Adrenal gland (tissue), 12 donors: ENCODE measurements around the gene TOR2A. TPM values are rescaled to one million over a fixed set of nuclear protein-coding genes. Genes with fewer than 3 reads are reported as not detected.

Source experiments
- DNase-seq, 7 donors: peaks; one replicate each; pipeline ENCODE4 v3.0.0-alpha.2; 2019 to 2020
- H3K27ac ChIP-seq, 5 donors: fragments of 200-600 bp; sonication (generic) in 4 of 5; 1 replicate in 3 of 5; 2 replicates in 2 of 5; pipeline versions ENCODE4 v1.5.1 to v1.8.0; 2016 to 2020; ENCODE audit warnings: mild to moderate bottlenecking in 1 of 5
- H3K27me3 ChIP-seq: fragments of 200-600 bp; 2 replicates; pipeline ENCODE4 v1.8.0; 2021
- H3K36me3 ChIP-seq, 2 donors: fragments of 200-600 bp; replicated peaks in 1 of 2; 1 replicate in 1 of 2; 2 replicates in 1 of 2; pipeline versions ENCODE4 v1.5.1 to v1.8.0; 2018 to 2022
- H3K4me1 ChIP-seq, 2 donors: fragments of 200-600 bp; replicated peaks in 1 of 2; 1 replicate in 1 of 2; 2 replicates in 1 of 2; pipeline versions ENCODE4 v1.5.1 to v1.8.0; 2018 to 2021
- H3K4me3 ChIP-seq, 4 donors: fragments of 200-600 bp; sonication (generic) in 3 of 4; one replicate each; pipeline ENCODE4 v1.5.1; 2016 to 2018
- H3K9me3 ChIP-seq, 3 donors: fragments of 200-600 bp; sonication (generic) in 1 of 3; replicated peaks in 1 of 3; 1 replicate in 2 of 3; 2 replicates in 1 of 3; pipeline versions ENCODE4 v1.5.1 to v1.8.0; 2016 to 2021
- POLR2A ChIP-seq, 2 donors: fragments of 450-650 bp; IDR thresholded peaks; one replicate each; pipeline ENCODE4 v1.6.1; 2017; ENCODE audit warnings: antibody characterized with exemption in 2 of 2, mild to moderate bottlenecking in 2 of 2, moderate library complexity in 1 of 2
- WGBS, 4 donors: extraction: QIAGEN DNeasy Blood & Tissue Kit in 2 of 4; methylation state at CpG; one replicate each; pipeline versions ENCODE4 v1.1.5 to v1.1.7; 2013 to 2017; 5-methylcytosine and 5-hydroxymethylcytosine counted together
- intact Hi-C, 2 donors: fragments of 100-400 bp; cut with DNase I; formaldehyde crosslinking; loops; one replicate each; pipeline versions ENCODE4 v1.14.1 to v1.15.0; 2022 to 2023
- polyA plus RNA-seq, 3 donors: library from polyadenylated mRNA; stranded (reverse); fragments of 200-250 nt in 2 of 3; fragments of 350-450 nt in 1 of 3; fragmentation: Illumina TruSeq in 1 of 3; extraction: RNeasy Lipid Tissue Mini Kit (QIAGEN cat#74804) in 1 of 3; gene quantifications; one replicate each; pipeline ENCODE4 v1.2.3, GENCODE V29; 2013 to 2014
- total RNA-seq, 9 donors: library from RNA; depleted of rRNA in 4 of 9; stranded (reverse); fragments of >200 nt in 4 of 9; fragments of 120-200 nt in 1 of 9; fragmentation: NEBNext Ultra II Directional in 1 of 9; extraction: Animal tissue kit (Norgen Biotek cat#: 25700) in 1 of 9; gene quantifications; one replicate each; pipeline versions ENCODE4 v1.1.0 to v1.2.4, GENCODE V29; 2013 to 2023
- TF ChIP-seq, protein P1 (sequence below), 6 experiments: fragments of 450-650 bp in 4 of 6; fragments of 200-600 bp in 2 of 6; sonication (generic) in 1 of 6; IDR thresholded peaks; 1 replicate in 5 of 6; 2 replicates in 1 of 6; pipeline versions ENCODE4 v1.5.1 to v1.8.0; 2016 to 2021; ENCODE audit warnings: antibody characterized with exemption in 6 of 6, mild to moderate bottlenecking in 2 of 6, moderate library complexity in 1 of 6
- donor health status: healthy with polysubstance abuse.
- donor health status: Bipolar disorder and iron deficiency.
- donor health status: DM: yes; HTN: yes; CAD: no.
- donor health status: DM: no; HTN: no; CAD: no.
- donor health status: DM: no; HTN: no; CAD: no.
- donor health status: DM: yes; HTN: yes; CAD: no.

TOR2A gene
- total and polyA plus RNA-seq, 12 donors, result 4.3 to 30.6 (median 16.3) TPM

DNA sequence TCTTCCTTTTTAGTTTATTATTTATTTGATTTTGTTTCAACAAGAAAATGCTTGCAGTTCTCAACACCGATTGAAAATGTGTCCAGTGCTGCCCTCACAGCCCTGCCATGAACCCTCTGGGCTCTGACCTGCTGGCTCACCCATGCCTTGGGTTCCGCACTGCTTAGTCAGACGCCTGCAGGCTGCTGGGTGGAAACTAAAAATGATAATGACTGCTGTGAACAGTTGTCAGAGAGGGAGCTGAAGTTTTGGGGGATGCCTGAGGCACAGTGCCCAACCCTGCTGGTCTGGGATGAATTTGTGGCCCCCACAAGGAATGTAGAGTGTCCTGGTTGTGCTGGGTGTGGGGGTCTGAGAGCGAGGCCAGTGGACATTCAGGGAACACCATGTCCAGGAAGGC lies 50.5 kb downstream of the TOR2A start:
- DNase-seq, result no peak
- Histone ChIP-seq H3K4me1 (peaks cover 7 to 13% of the 10 kb centered on the region in 2 donors), H3K9me3 (no peaks in the 10 kb centered on the region), H3K27me3 (no peaks in the 10 kb centered on the region), H3K36me3 (peaks cover 0 to 66% of the 10 kb centered on the region in 2 donors), H3K4me3 (no peak overlapping the region), H3K27ac (no peak overlapping the region)
- intact Hi-C loops, result no loop called here
- TF ChIP-seq, protein P1, sequence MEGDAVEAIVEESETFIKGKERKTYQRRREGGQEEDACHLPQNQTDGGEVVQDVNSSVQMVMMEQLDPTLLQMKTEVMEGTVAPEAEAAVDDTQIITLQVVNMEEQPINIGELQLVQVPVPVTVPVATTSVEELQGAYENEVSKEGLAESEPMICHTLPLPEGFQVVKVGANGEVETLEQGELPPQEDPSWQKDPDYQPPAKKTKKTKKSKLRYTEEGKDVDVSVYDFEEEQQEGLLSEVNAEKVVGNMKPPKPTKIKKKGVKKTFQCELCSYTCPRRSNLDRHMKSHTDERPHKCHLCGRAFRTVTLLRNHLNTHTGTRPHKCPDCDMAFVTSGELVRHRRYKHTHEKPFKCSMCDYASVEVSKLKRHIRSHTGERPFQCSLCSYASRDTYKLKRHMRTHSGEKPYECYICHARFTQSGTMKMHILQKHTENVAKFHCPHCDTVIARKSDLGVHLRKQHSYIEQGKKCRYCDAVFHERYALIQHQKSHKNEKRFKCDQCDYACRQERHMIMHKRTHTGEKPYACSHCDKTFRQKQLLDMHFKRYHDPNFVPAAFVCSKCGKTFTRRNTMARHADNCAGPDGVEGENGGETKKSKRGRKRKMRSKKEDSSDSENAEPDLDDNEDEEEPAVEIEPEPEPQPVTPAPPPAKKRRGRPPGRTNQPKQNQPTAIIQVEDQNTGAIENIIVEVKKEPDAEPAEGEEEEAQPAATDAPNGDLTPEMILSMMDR (IDR thresholded peaks at IDR 0.05), result no peak
- TF ChIP-seq POLR2A (IDR thresholded peaks at IDR 0.05), result no peak
- WGBS, 4 donors, result 79 to 91% (median 83%) methylated on average over 4 of the region's 4 CpGs

DNA sequence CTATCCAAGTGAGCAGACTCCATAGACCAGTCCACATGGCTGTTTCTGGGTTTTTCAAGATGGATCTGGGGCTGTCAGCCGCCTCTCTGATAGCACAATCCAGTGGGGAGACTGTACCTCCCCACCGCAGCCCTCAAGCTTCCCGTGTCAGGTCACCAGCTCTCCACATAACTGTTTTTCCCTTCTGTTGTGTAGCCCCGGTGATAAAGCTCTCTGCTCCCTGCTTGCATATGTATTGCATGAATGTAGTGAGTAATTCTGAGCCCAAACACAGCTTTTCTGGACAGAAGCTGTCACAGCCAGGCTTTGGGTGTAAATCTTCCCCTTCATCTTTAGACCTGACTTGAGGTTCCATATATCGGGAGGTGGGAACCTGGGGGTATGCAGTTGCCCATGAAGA lies 51.4 kb downstream of the TOR2A start:
- H3K4me1 ChIP-seq, result peaks cover 7 to 13% of the 10 kb centered on the region in 2 donors
- DNase-seq, result no peak
- intact Hi-C loops, result no loop called here
- no peak overlapping the region for H3K4me3 ChIP-seq
- no peaks in the 10 kb centered on the region for H3K27me3 ChIP-seq
- whole genome bisulfite sequencing, 4 donors, result 88 to 95% (median 92%) methylated on average over 5 of the region's 5 CpGs
- TF ChIP-seq, protein P1 (IDR thresholded peaks at IDR 0.05), result no peak
- no peak for TF ChIP-seq POLR2A (IDR thresholded peaks at IDR 0.05)
- peaks cover 0 to 67% of the 10 kb centered on the region in 2 donors for H3K36me3 ChIP-seq
- H3K9me3 ChIP-seq, result no peaks in the 10 kb centered on the region
- no peak overlapping the region for H3K27ac ChIP-seq

DNA sequence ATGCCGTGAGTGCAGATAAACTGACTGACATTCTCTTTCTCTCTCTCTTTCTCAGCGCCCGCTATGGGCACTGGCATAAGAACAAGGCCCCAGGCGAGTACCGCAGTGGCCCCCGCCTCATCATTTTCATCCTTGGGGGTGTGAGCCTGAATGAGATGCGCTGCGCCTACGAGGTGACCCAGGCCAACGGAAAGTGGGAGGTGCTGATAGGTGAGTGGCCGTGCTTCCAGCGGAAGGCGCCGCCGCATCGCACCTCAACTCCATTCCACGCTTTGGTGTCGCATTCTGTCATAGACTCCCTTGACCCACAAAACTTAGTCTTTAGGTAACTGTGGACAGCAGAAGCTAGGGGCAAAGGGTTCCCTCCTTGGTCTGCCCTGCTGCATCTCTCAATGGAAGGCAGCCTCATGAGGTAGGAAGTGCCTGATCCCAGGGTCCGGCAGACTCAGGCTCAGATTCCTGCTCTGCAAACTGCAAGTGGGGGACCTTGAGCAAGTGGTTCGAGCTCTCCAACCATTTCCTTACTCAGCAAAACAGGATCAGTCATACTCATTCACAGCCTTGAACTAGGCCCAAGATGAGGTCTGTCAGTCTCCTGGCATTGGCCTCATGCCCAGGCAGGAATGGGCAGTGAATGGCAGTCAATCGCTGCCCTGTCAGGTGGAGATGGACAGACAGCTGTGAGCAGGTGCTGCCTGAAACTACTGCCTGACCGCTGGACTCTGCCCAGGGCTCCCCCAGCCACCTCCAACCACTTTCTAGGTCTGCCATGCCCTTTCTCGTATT lies 52.5 kb downstream of the TOR2A start:
- no peak overlapping the region for H3K4me3 ChIP-seq
- TF ChIP-seq, protein P1 (IDR thresholded peaks at IDR 0.05), result no peak
- TF ChIP-seq POLR2A (IDR thresholded peaks at IDR 0.05), result no peak
- no peaks in the 10 kb centered on the region for H3K9me3 ChIP-seq
- peak in 6 of 7 donors; percentile 46 to 65 (median 61) for DNase-seq
- H3K27ac ChIP-seq, result no peak overlapping the region
- H3K4me1 ChIP-seq, result peaks cover 7 to 13% of the 10 kb centered on the region in 2 donors
- peaks cover 0 to 72% of the 10 kb centered on the region in 2 donors for H3K36me3 ChIP-seq
- intact Hi-C loops, result no loop called here
- no peaks in the 10 kb centered on the region for H3K27me3 ChIP-seq
- WGBS, 4 donors, result 82 to 86% (median 84%) methylated on average over 22 to 23 of the region's 23 CpGs

Other genes with a start within 250 kb of the TOR2A start
- 100 to 1,000 TPM in 1 of 9 donors, 10 to 100 TPM in 8; 15.4 to 169 (median 61.8) TPM for gene STXBP1, start 123.0 kb downstream of the TOR2A start, total RNA-seq
- 10 to 100 TPM; 29.4 to 61.6 (median 29.7) TPM for gene STXBP1, start 123.0 kb downstream of the TOR2A start, polyA plus RNA-seq
- under 1 TPM in 5 of 9 donors, not detected in 4; 0.11 to 0.94 (median 0.20) TPM for gene CFAP157, start 28.3 kb downstream of the TOR2A start, total RNA-seq
- under 1 TPM in 2 of 3 donors, not detected in 1; 0.67 to 0.88 TPM for gene CFAP157, start 28.3 kb downstream of the TOR2A start, polyA plus RNA-seq
- 10 to 100 TPM; 20.8 to 48.8 (median 26.3) TPM for gene PTRH1, start 19.6 kb downstream of the TOR2A start, total RNA-seq
- gene PTRH1, start 19.6 kb downstream of the TOR2A start, polyA plus RNA-seq, result 10 to 100 TPM in 2 of 3 donors, 1 to 10 TPM in 1; 3.4 to 32.8 (median 19.5) TPM
- 1 to 10 TPM in 1 of 9 donors, under 1 TPM in 6, not detected in 2; under 0.01 to 1.0 (median 0.26) TPM for gene TTC16, start 19.2 kb downstream of the TOR2A start, total RNA-seq
- gene TTC16, start 19.2 kb downstream of the TOR2A start, polyA plus RNA-seq, result under 1 TPM; 0.11 to 0.57 (median 0.48) TPM
- 10 to 100 TPM in 4 of 9 donors, 1 to 10 TPM in 5; 4.3 to 14.2 (median 9.8) TPM for gene SH2D3C, start 43.4 kb upstream of the TOR2A start, total RNA-seq
- 10 to 100 TPM in 2 of 3 donors, 1 to 10 TPM in 1; 2.1 to 27.1 (median 19.1) TPM for gene SH2D3C, start 43.4 kb upstream of the TOR2A start, polyA plus RNA-seq
- gene CDK9, start 50.7 kb upstream of the TOR2A start, total RNA-seq, result 100 to 1,000 TPM in 6 of 9 donors, 10 to 100 TPM in 3; 41.0 to 238 (median 115) TPM
- gene CDK9, start 50.7 kb upstream of the TOR2A start, polyA plus RNA-seq, result 100 to 1,000 TPM in 2 of 3 donors, 10 to 100 TPM in 1; 64.0 to 202 (median 166) TPM
- 100 to 1,000 TPM in 5 of 9 donors, 10 to 100 TPM in 4; 31.1 to 359 (median 101) TPM for gene FPGS, start 67.6 kb upstream of the TOR2A start, total RNA-seq
- 100 to 1,000 TPM in 2 of 3 donors, 10 to 100 TPM in 1; 59.6 to 176 (median 144) TPM for gene FPGS, start 67.6 kb upstream of the TOR2A start, polyA plus RNA-seq
- 100 to 1,000 TPM in 5 of 9 donors, 10 to 100 TPM in 3, 1 to 10 TPM in 1; 4.3 to 214 (median 121) TPM for gene ENG, start 119.4 kb upstream of the TOR2A start, total RNA-seq
- 100 to 1,000 TPM in 1 of 3 donors, 10 to 100 TPM in 2; 43.2 to 116 (median 96.7) TPM for gene ENG, start 119.4 kb upstream of the TOR2A start, polyA plus RNA-seq
- 100 to 1,000 TPM in 3 of 9 donors, 10 to 100 TPM in 6; 51.9 to 136 (median 89.9) TPM for gene AK1, start 142.4 kb upstream of the TOR2A start, total RNA-seq
- 100 to 1,000 TPM in 2 of 3 donors, 10 to 100 TPM in 1; 60.0 to 242 (median 175) TPM for gene AK1, start 142.4 kb upstream of the TOR2A start, polyA plus RNA-seq
- gene ST6GALNAC6, start 164.3 kb upstream of the TOR2A start, total RNA-seq, result 100 to 1,000 TPM in 1 of 9 donors, 10 to 100 TPM in 8; 34.7 to 129 (median 62.4) TPM
- 10 to 100 TPM; 26.7 to 46.9 (median 40.0) TPM for gene ST6GALNAC6, start 164.3 kb upstream of the TOR2A start, polyA plus RNA-seq
- gene ST6GALNAC4, start 181.7 kb upstream of the TOR2A start, total RNA-seq, result 10 to 100 TPM in 8 of 9 donors, 1 to 10 TPM in 1; 8.7 to 65.7 (median 23.6) TPM
- 1 to 10 TPM; 5.3 to 9.2 (median 8.6) TPM for gene ST6GALNAC4, start 181.7 kb upstream of the TOR2A start, polyA plus RNA-seq
- 1 to 10 TPM in 2 of 9 donors, under 1 TPM in 4, not detected in 3; 0.19 to 2.3 (median 0.88) TPM for gene PIP5KL1, start 195.5 kb upstream of the TOR2A start, total RNA-seq
- gene PIP5KL1, start 195.5 kb upstream of the TOR2A start, polyA plus RNA-seq, result 1 to 10 TPM in 1 of 3 donors, under 1 TPM in 2; 0.22 to 1.5 (median 0.54) TPM
- gene DPM2, start 202.6 kb upstream of the TOR2A start, total RNA-seq, result 10 to 100 TPM; 18.4 to 46.8 (median 33.4) TPM
- gene DPM2, start 202.6 kb upstream of the TOR2A start, polyA plus RNA-seq, result 10 to 100 TPM; 32.9 to 36.5 (median 35.6) TPM
- gene EEIG1, start 245.7 kb upstream of the TOR2A start, total RNA-seq, result 100 to 1,000 TPM in 2 of 9 donors, 10 to 100 TPM in 7; 10.1 to 179 (median 68.3) TPM
- 10 to 100 TPM; 24.5 to 49.5 (median 32.6) TPM for gene EEIG1, start 245.7 kb upstream of the TOR2A start, polyA plus RNA-seq